GM18907 (cell line): ENCODE measurements around the gene NPM3.
"Not testable (repeated sequence)": the region's sequence is repeated elsewhere in the genome, so short reads cannot be mapped to it uniquely, and the experiment has no call there.

Experiments used
- ATAC-seq: cut with Tn5 transposase; IDR thresholded peaks from one replicate; pipeline ENCODE4 v1.9.1; 2021; ENCODE audit warnings: mild to moderate bottlenecking, moderate library complexity; ENCODE audit not compliant: unreplicated experiment

Gene NPM3

DNA sequence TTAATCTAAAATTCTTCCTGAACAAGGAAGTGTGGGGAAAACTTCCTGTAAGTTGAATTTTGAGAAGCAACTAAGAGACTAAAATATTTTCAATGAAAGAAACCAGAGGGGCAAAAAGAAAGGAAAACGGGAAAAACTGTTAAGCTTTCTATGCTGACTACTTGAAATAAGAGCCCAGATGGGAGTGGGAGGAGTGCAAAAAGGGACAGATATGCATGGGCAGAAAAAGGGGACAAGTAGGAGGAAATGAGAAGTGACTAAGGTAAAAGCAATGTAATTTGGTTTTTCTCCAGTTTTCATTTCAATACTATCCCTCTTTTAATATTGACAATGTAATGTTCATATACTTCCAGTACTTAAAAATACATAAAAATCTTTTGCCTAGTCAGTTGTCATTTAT lies 23.9 kb upstream of the NPM3 start:
- ATAC-seq: no peak

DNA sequence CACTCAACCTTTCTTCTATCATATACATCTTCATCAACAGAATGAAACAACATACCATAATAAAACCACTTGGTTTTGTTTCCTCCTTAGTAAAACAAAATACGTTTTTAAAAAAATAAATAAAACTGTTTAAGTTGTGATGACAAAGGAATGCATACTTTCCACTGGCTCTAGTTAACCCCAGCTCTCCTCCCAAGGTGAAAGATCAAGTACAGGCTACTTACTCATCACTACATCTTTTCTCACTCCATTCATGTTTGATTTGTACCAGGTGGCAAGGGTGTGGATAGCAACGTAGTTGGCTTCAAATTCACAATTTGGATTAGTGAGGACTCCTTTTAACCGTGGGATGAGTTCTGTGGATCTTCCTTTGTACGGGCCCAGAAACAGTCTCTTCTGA lies 20.3 kb upstream of the NPM3 start:
- no peak for ATAC-seq

DNA sequence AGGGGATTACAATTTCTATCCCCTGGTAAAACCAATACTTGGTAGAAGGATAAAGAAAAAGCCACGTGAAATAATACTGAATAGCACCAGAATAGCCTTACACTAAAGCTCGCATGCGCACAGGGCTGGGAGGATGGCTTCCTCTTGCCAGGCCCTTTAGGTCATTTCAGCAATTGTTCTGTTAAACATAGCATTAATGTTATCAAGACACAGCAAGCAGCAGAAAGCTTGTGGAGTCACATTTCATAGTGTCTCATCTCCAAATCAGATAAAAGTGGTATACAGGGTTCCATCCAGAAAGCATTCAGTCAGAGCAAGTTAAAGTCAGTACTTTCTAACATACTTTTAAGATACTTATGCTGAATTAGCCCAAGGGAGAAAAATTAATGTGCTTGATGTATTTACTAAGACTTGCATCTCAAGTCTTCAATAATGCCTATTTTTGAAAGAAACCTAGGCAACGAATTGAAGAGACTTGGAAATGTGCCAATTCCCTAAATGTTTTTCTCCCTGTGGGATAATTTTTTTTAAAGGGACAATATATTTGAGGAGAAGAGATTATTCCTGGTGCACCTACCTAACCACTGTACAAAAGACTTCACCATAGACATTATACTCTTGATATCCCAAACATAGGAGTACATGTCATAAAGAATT lies 14.3 kb upstream of the NPM3 start:
- ATAC-seq: no peak

DNA sequence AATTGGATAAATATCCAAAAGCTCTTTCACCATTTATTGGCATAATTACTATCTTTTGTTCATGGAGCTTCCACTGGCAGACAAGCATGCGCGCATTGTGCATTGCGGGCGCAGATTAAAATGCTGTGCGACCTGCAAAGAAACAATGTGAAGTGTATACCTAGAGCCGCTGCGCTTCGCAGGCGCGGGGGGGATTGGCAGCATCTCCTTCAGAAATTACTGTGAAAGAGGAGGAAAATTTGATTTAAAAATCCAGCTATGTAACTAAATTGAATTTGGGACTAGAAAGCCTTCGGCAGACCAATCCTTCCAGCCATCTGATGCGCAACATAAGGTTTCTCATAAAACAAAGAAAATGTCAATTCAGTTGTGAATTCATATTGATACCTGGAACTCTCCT lies 10.3 kb upstream of the NPM3 start:
- no peak for ATAC-seq

DNA sequence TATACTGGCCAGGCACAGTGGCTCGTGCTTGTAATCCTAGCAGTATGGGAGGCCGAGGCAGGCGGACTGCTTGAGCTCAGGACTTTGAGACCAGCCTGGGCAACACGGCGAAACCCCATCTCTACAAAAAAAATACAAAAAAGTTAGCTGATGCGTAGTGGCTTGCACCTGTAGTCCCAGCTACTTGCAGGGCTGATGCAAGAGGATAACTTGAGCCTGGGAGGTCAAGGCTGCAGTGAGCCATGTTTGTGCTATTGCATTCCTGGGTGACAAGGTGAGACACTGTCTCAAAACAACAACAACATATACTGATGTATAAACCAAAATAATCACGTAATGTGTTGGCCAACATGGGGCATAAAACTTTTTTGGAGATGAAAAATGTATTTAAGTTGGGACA lies 6.4 kb upstream of the NPM3 start:
- no peak for ATAC-seq

DNA sequence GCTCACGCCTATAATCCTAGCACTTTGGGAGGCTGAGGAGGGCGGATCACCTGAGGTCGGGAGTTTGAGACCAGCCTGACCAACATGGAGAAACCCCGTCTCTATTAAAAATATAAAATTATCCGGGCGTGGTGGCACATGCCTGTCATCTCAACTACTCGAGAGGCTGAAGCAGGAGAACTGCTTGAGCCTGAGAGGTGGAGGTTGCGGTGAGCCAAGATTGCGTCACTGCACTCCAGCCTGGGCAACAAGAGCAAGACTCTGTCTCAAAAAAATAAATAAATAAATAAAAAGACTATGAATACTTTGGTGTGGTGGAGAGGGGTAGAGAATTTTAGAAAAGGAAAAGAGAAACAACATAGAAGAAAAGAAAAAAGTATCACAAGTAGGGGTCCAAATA lies 6.0 kb upstream of the NPM3 start:
- ATAC-seq: not testable (repeated sequence)

DNA sequence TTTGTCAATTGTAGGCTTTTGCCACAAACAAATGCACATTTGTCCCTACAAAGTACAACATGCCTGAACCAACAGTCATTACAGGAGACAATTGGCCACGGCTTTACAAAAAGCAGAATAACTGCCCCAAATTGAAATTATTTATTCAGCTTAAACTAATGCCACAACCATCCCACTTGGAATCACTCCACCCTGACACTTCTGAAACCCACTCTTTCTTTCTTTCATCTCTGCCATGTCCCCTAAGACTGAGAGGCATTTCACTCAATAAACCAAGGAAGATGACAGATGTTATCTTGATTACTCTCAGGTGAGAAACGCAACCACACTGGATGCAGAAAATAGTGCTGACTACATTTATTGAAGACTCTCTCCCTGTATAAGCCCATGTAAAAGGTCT lies 2.6 kb upstream of the NPM3 start:
- ATAC-seq: no peak

DNA sequence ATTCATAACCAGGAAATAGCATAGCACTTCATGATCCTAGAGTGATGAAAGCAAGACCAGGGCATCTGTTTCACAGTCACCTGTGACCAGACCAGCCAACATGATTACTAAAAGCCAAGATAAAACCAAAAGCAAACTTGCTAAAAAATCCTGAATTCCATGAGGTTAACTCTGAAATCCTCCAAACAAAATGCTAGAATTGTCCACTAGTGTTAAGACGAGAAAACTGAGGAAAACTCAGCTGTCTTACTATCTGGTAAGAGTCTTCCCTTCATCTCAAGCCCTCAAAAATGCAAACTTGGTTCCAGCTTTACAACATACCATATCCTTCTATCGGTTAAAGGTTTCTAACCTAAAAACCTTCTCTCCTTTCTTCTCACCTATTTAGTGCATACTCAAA lies 1.3 kb upstream of the NPM3 start:
- no peak for ATAC-seq

DNA sequence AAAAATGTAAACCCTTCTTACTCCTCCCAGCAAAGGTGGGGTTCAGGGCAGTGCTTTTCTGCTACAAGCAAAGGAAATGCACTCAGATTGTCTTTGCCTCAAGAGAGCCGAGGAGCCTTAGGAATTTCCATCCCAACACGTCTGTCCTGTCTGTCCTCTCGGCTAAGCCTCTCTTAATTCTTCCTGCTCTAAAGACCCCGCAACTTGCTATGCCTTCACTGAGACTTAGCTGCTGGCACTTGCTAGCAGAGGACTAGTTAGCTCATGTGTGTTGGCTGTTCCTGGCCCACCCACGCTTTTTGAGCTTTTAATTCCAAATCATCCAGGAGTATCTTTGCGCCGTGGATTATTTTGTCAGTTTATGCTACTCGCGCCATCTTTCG lies 481 bp upstream of the NPM3 start:
- no peak for ATAC-seq

DNA sequence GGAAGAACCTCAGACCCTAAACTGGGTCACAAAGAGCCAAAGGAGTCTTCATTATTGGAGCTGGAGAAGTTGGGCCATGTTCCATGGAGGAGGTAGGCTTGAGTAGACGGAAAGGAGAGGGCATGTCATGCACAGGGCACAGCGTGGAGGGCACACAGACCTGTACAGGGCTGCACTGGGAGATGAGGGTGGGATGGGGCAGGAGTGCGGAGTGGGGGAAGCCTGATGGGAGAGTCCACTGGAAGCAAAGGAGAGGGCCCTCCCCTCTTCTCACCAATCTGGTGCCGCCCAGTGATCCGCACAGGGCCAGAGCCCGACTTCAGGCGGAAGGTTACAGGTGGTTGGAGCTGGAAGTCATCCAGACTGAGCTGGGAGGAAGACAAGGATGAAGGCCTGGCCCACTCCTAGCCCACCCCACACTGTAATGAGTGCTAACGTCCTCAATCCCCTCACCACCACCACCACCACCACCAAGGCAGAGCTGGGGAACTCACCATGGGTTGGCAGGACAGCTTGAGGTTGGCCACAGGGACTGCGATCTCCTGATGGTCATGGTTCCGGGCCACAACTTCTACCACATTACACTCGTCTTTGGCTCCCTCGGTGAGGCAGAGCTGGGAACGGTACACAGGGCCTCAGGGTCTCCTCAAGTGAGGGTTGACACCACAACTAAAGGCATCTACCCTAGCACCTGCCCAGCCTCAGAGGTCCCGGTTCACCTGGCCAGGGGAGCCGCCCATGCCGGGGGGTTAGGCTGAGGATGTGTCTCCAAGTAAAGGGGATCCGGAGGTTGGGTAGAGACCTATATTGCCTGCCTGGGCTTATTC lies 1.0 kb downstream of the NPM3 start:
- ATAC-seq: no peak

DNA sequence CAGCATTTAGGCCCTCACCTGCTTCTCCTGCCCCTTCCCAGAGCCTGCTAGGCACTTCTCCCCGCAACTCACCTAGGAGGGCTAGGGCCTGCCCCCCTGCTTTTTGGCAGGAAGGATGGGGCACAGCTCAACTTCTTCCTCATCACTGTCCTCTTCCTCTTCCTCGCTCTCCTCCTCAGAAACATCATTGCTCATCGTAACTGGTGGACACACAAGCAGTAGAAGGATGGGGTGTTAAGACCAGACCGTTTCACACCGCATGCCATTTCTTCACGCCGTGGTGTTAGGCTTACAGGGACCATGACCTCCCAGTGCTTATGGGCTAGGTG lies 1.6 kb downstream of the NPM3 start:
- no peak for ATAC-seq

DNA sequence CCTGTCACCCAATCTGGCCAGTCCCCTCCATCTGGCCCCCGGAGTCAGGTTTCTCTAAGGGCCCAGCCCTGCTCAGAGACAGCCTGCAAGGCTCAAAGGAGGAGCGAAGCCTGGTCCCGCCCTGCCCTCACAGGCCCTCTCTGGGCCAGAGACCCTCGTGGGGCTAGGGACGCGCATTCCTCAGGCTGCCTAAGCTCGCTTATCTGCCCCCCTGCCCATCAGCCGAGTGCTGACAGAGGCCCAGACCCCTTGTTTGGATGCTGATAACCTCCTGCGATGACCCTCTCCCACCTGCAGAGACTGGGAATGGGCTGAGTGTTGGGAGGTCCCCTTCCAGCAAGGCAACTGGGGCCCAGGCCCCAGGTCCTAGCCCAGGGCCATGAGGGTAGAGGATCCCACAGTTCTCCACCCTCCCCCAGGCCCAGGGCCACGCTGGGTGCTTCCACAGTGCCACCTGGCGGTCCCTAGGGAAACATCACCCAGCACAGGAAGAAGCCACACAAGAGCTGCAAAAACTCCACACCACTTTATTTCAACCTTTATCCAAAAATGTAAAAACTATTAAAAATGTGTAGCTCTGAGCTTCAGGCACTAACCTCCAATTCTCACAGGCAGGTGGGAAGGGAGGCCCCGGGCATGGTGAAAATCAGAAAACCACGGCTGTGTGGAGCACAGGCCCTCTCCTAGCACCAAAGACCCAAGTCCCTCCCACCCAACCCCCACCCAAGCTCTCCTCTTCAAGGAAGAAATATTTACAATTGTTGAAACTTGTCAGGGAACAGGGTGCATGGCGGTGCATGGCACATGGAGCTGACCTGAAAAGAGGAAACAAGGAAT lies 2.2 kb downstream of the NPM3 start:
- no peak for ATAC-seq

DNA sequence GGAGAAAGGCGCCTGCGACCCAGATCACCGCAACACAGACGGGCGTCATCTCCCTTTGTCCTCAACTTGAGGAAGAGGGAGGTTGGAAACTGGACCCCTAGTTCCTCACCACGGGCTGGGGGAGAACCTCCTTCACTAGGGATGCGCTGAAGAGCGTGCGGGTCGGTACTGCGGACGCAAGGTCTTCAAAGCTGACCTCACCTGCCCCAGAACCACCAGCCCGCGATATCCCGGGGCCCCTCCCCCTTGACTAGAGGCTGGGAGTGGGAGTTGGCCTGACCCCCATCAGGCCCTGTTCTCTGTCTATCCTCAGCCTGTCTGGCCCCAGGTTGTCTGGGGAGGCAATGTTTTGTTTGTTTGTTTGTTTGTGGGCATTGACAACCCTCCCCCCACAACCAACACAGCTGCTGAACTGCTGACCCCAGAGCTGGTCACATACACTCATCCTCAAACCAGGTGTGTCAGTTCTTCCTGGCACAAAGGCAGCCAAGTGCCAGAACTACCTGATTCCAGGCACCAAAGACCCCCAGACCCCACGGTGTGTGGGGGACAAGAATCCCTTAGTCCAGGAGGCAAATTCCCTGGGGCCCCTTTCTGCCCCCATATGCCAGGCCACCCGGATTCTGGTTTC lies 2.9 kb downstream of the NPM3 start:
- no peak for ATAC-seq

DNA sequence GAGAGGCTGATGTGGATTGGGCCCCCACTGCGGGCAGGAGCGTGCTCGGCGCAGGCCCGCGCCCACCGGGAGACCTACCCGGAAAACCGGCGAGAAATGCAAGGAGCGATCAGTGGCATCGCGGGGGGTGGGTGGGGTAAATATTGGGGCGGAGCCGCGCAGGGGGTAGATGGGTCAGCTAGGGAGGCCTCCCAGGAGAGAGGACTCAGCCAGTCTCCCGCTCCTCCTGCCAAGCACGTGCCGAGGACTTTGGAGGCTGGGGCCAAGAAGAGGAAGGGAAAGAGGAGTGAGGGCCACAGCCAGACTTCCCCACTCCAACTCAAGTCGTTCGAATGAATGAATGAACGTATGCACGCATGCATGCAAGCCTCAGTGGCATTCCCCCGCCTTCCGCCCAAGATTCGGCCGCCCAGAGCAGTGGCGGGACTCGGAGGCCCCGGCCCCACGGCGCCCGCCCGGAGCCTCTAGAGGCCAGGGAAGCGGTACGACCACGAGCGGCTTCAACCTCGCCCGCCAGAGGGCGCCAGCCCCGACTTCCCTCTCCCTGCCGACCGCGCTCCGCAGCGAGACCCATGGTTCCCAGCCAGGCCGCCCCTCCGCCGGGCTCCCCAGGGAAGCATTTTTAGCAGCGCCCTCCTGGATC lies 3.6 kb downstream of the NPM3 start:
- ATAC-seq: no peak

DNA sequence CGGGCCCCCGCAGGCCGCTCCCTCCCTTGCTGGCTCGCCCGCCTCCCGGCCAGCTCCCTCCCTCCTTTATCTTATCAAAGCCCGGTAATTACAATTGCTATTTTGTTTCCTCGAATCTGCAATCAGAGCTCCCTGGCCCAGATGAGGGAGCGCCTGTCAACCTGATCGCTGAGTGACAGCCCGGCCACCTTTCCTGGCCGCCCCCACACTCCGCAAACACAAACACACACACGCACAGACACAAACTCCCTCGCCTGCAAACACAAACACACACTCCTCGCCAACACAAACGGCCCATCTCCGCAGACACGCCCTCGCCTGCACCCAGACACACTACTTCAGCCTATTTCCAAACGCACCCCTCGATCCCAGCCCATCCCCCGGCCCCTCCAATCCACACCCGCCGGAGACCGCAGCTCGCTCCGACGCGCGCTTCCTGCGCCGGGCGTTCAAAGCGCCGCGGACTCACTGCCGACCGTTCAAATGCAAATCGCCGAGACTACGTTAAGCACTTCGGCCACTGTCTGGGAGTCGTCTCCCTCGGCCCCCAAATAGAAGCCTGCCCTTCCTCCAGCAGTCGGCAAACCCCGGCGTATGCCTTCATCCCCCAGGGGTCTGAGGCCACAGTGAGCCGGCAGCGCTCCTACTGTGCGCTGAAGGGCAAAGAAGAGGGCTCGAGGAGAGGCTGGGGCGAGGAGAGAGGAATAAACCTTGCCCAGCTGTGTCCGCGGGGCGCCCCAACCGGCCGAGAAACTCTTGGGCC lies 4.3 kb downstream of the NPM3 start:
- ATAC-seq: no peak

DNA sequence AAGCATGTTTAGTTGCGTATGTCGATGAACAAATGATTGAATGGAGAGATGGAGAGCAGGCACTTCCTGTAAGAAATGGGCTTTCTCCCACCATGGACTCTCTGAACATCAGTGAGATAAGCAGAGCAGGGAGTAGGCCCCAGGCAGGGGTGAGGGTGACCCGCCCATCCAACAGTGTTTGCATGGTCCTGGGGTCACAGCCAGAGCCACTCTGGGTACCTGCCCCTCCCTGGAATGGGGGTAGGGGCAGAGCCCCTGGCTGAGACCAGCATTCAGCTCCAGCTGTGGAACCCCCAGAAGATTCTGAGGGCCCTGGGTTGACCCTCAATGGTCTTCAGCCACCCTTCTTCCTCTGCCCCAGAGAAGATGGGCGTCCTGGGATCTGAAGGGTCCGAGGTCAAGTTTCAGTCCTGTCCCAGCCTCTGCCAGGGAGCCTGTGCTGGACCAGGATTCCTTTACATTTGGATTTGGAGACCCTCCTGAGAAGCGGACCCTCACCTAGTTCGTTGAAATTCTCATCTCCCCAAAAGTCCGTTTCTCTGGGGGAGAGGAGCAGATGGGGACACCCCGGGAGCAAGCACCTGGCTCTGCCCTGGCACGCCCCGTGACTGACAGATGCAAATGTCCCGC lies 5.0 kb downstream of the NPM3 start:
- no peak for ATAC-seq

DNA sequence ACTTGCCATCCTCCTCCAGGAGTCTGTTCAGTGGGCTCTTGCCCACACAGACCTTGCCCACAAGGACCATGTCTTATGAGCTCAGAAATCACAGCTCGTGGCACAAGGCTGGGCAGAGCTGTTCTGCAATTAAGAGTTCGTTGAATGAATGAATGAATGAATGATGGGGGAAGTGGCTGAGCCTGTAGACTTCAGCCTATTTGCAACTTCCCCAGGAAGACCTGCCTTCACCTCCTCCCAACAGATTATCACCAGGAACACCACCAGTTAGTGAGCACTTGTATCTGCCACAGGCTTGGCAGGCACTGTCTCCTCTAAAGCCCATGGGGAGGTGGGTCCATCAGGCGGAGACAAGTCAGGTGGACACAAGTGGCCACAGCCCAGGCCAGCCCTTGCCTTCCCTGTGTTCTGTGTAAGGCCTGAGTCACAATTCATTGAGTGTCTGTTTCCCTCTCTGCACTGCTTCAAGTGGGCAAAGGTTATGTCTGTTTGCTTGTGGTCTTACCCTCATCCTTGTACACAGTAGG lies 5.6 kb downstream of the NPM3 start:
- ATAC-seq: no peak

DNA sequence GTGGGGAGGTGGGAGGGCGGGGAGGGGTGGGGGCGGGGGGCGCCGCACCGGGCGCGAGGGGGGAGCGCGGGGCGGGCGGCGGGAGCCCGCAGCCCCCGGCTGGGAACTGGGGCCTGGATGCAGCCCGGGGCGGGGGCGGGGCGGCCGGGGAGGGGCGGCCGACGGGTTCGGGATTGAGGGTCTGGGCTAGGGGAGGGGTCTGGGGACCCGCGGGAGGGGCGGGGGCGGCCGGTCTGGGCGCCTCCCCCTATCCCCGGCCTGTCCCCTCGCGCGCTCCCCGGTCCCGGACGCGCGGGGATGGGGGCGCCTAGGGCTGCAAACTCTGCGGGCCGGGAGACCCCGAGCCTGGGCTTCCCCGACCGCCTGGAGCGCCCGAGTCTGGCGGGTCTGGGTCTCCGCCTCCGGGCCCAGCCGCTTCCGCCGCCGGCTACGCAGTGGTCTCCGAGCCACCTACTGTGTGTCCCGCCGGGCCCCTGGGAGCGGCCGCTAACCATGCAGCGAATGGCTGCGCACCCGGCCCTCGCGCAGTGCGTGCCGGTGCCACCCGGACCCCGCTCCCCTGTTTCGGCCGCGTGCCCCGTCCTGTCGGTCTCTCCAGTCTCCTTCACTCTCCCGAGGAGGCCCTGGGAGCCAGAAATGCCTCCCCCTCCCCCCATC lies 7.0 kb downstream of the NPM3 start:
- ATAC-seq: no peak
